K562 (cell line): Measurements from ENCODE around the gene SVOP. TPM values are rescaled to one million over a fixed set of nuclear protein-coding genes. Genes with fewer than 3 reads are reported as not detected.
"Not testable (repeated sequence)": the region's sequence is repeated elsewhere in the genome, so short reads cannot be mapped to it uniquely, and the experiment has no call there.

Experiments
- ATAC-seq: fragments of 200-7000 bp; cut with Tn5 transposase; 3 replicates; pipeline ENCODE4 v1.9.1; 2020; ENCODE audit warnings: moderate library complexity
- BruUV-seq: library from RNA; stranded (reverse); fragments of 400-500 nt; replicated peaks from 2 replicates; lab custom pipeline; 2021; lab: Mats Ljungman, UMichigan
- CTCF ChIA-PET: fragments of 300-600 bp; formaldehyde crosslinking; extraction: SDS; loops from one replicate; lab custom pipeline; 2021; ENCODE audit warnings: low intra/inter-chr PET ratio; lab: Yijun Ruan, JAX
- POLR2A ChIA-PET: fragments of 300-600, 350-650 bp; sonication (Branson Sonifier 250); formaldehyde crosslinking; extraction: SDS; loops from one replicate; lab custom pipeline; 2021; ENCODE audit warnings: antibody characterized with exemption, inconsistent platforms; lab: Yijun Ruan, JAX
- DNase-seq, 4 experiments: peaks; one replicate each; pipeline versions ENCODE4 v3.0.0 to v3.0.0-alpha.2; 2011 to 2018; ENCODE audit warnings: low spot score in 3 of 4, mixed read lengths in 3 of 4; ENCODE audit errors: extremely low read depth in 1 of 4
- FAIRE-seq: peaks from 2 replicates; lab custom pipeline; 2011; peaks lifted over from hg19 to GRCh38; lab: Jason Lieb, UNC
- H2AFZ ChIP-seq: 2 replicates; pipeline ENCODE4 v1.6.0; 2011; ENCODE audit warnings: low read depth, low read length, control low read depth, inconsistent platforms
- H3K27ac ChIP-seq: fragments of 200-600 bp; 3 replicates; pipeline ENCODE4 v1.8.0; 2011; ENCODE audit warnings: low read depth, mild to moderate bottlenecking, control low read depth, inconsistent platforms, low read length, moderate library complexity, mixed read lengths; ENCODE audit errors: extremely low read depth
- H3K27me3 ChIP-seq, 2 experiments: fragments of 300-600 bp in 1 of 2; 2 replicates in 1 of 2; 3 replicates in 1 of 2; pipeline versions ENCODE4 v1.6.0 to v1.8.0; 2011; ENCODE audit warnings: inconsistent platforms in 2 of 2, low read length in 2 of 2, mild to moderate bottlenecking in 1 of 2, mixed read lengths in 1 of 2, moderate library complexity in 1 of 2; ENCODE audit not compliant: control insufficient read depth in 2 of 2, insufficient read depth in 2 of 2
- H3K36me3 ChIP-seq: fragments of 300-600 bp; 3 replicates; pipeline ENCODE4 v1.8.0; 2011; ENCODE audit warnings: mild to moderate bottlenecking, low read length, inconsistent platforms; ENCODE audit not compliant: control insufficient read depth, insufficient read depth
- H3K4me1 ChIP-seq, 2 experiments: fragments of 200-600 bp in 1 of 2; replicated peaks in 1 of 2; 2 replicates in 1 of 2; 3 replicates in 1 of 2; pipeline versions ENCODE4 v1.5.1 to v1.8.0; 2011; ENCODE audit warnings: inconsistent platforms in 2 of 2, low read length in 2 of 2, mild to moderate bottlenecking in 1 of 2, mixed read lengths in 1 of 2, moderate library complexity in 1 of 2; ENCODE audit not compliant: control insufficient read depth in 2 of 2, insufficient read depth in 2 of 2
- H3K4me2 ChIP-seq: 2 replicates; pipeline ENCODE4 v1.6.1; 2011; ENCODE audit warnings: low read length, control low read depth, inconsistent platforms, mixed read lengths; ENCODE audit not compliant: insufficient read depth
- H3K4me3 ChIP-seq: fragments of 200-600 bp; sonication (generic), shearing (Covaris generic); 2 replicates; pipeline ENCODE4 v1.5.1; 2016; ENCODE audit warnings: control low read depth, inconsistent platforms
- H3K79me2 ChIP-seq: fragments of 200-600 bp; 3 replicates; pipeline ENCODE4 v1.8.0; 2011; ENCODE audit warnings: low read length, inconsistent platforms; ENCODE audit not compliant: control insufficient read depth, insufficient read depth
- H3K9ac ChIP-seq, 2 experiments: 2 replicates each; pipeline versions ENCODE4 v1.6.0 to v1.6.1; 2011; ENCODE audit warnings: low read depth in 2 of 2, low read length in 2 of 2, control low read depth in 1 of 2, inconsistent platforms in 1 of 2, mild to moderate bottlenecking in 1 of 2, mixed read lengths in 1 of 2; ENCODE audit not compliant: insufficient read depth in 1 of 2
- H3K9me1 ChIP-seq: one replicate; pipeline ENCODE4 v1.6.0; 2011; ENCODE audit warnings: inconsistent platforms, mild to moderate bottlenecking, low read length, moderate library complexity; ENCODE audit not compliant: control insufficient read depth, insufficient read depth
- H3K9me3 ChIP-seq: replicated peaks from 2 replicates; pipeline ENCODE4 v1.5.1; 2011; ENCODE audit warnings: low read depth, low read length, inconsistent platforms; ENCODE audit not compliant: control insufficient read depth, insufficient read depth
- H4K20me1 ChIP-seq: replicated peaks from 2 replicates; pipeline ENCODE4 v1.6.1; 2011; ENCODE audit warnings: low read length, inconsistent platforms, mixed read lengths; ENCODE audit not compliant: control insufficient read depth, insufficient read depth
- ADNP ChIP-seq: fragments of 200-800 bp; sonication (Bioruptor generic); IDR thresholded peaks from 2 replicates; pipeline ENCODE4 v1.6.1; 2016; ENCODE audit warnings: missing genetic modification characterization, missing compliant biosample characterization
- ATF7 ChIP-seq: fragments of 450-650 bp; IDR thresholded peaks from 2 replicates; pipeline ENCODE4 v1.7.1; 2014; ENCODE audit warnings: mild to moderate bottlenecking, moderate library complexity
- FOSL1 ChIP-seq: fragments of 200-800 bp; sonication (Bioruptor generic); conservative IDR thresholded peaks from 2 replicates; pipeline ENCODE4 v1.6.1; 2016; ENCODE audit warnings: missing genetic modification characterization, missing compliant biosample characterization
- JUN ChIP-seq, 2 experiments: sonication (generic) in 1 of 2; formaldehyde crosslinking in 1 of 2; IDR thresholded peaks; 2 replicates each; pipeline versions ENCODE4 v1.6.1 to v1.8.0; 2012 to 2022; ENCODE audit warnings: borderline replicate concordance in 2 of 2, mild to moderate bottlenecking in 2 of 2, improper control_type of control experiment in 1 of 2, low read depth in 1 of 2, low read length in 1 of 2, missing genetic modification reagents in 1 of 2
- KLF1 ChIP-seq: fragments of 450-650 bp; IDR thresholded peaks from 2 replicates; pipeline ENCODE4 v1.6.1; 2016; ENCODE audit warnings: missing genetic modification characterization, missing compliant biosample characterization
- POLR3A ChIP-seq: IDR thresholded peaks from 2 replicates; pipeline ENCODE4 v1.6.1; 2011; ENCODE audit warnings: borderline replicate concordance, mild to moderate bottlenecking, moderate library complexity; ENCODE audit not compliant: insufficient read length, insufficient read depth; ENCODE audit errors: extremely low read depth
- SP1 ChIP-seq: sonication (generic); formaldehyde crosslinking; IDR thresholded peaks from 2 replicates; pipeline ENCODE4 v1.8.1; 2022; ENCODE audit warnings: mild to moderate bottlenecking, missing genetic modification reagents
- SRF ChIP-seq, 2 experiments: fragments of 250-450, 450-650 bp in 1 of 2; sonication (Bioruptor Pico) in 1 of 2; sonication (generic) in 1 of 2; formaldehyde crosslinking; IDR thresholded peaks; 2 replicates each; pipeline versions ENCODE4 v1.5.0 to v1.5.1; 2020 to 2022; ENCODE audit warnings: mild to moderate bottlenecking in 1 of 2, missing genetic modification reagents in 1 of 2
- VEZF1 ChIP-seq: fragments of 200-800 bp; sonication (Bioruptor generic); IDR thresholded peaks from 2 replicates; pipeline ENCODE4 v1.6.1; 2017; ENCODE audit warnings: missing genetic modification characterization, missing compliant biosample characterization
- ZNF175 ChIP-seq: fragments of 200-800 bp; sonication (Bioruptor generic); IDR thresholded peaks from 2 replicates; pipeline ENCODE4 v1.6.1; 2016; ENCODE audit warnings: low read depth, mild to moderate bottlenecking, missing genetic modification characterization, missing compliant biosample characterization
- ZNF318 ChIP-seq, 2 experiments: fragments of 450-650 bp; IDR thresholded peaks; 2 replicates each; pipeline ENCODE4 v1.6.1; 2016; ENCODE audit warnings: mild to moderate bottlenecking in 2 of 2, borderline replicate concordance in 1 of 2, low read depth in 1 of 2, moderate library complexity in 1 of 2
- WGBS: fragments of 100-300 bp; shearing (Covaris generic); methylation state at CpG from one replicate; pipeline ENCODE4 v1.1.6; 2016; ENCODE audit warnings: low coverage, mixed read lengths; ENCODE audit not compliant: insufficient coverage; ENCODE audit errors: missing lambda C conversion rate; 5-methylcytosine and 5-hydroxymethylcytosine counted together
- in situ Hi-C: fragments of 300-500 bp; cut with MboI; formaldehyde crosslinking; loops from 4 replicates; pipeline ENCODE4 v1.15.0; 2018; ENCODE audit warnings: inconsistent platforms, mixed read lengths
- intact Hi-C: fragments of 100-400 bp; cut with micrococcal nuclease; formaldehyde crosslinking; loops from 2 replicates; pipeline ENCODE4 v1.14.2; 2022
- polyA plus RNA-seq, 8 experiments: library from polyadenylated mRNA; depleted of rRNA in 4 of 8; stranded (reverse) in 5 of 8; unstranded in 3 of 8; fragments of >200 nt; fragmentation: Nextera tagmentation in 2 of 8; fragmentation: Illumina TruSeq in 1 of 8; extraction: Ambion mirVana in 2 of 8; extraction: Trizol in 1 of 8; gene quantifications; 2 replicates each; pipeline versions ENCODE4 v1.2.1 to v1.2.3, GENCODE V29; 2011 to 2014; ENCODE audit warnings: inconsistent platforms in 1 of 8, missing spikeins in 1 of 8
- total RNA-seq, 7 experiments: library from RNA; depleted of rRNA in 6 of 7; stranded (reverse); fragments of >200 nt in 6 of 7; fragmentation: Illumina TruSeq in 2 of 7; extraction: Trizol in 2 of 7; gene quantifications; 2 replicates each; pipeline versions ENCODE4 v1.2.1 to v1.2.3, GENCODE V29; 2011 to 2021; ENCODE audit warnings: low replicate concordance in 1 of 7

Gene SVOP
- total and polyA plus RNA-seq, 9 of the 15 experiments (the other 6 are each of a cell fraction or from before 2014, with no cell fraction given) = 0.01 to 0.09 (median 0.06) TPM; not detected in 1

- POLR2A ChIA-PET = interaction anchor here (0.6 to 1.7 kb wide), 2 partner anchors 9 to 14 kb away, joined by 4 to 5 read pairs; partner anchors contain the start of gene SSH1
- WGBS = 25% methylated on average over 10 of the region's 10 CpGs
- TF ChIP-seq ZNF318 (IDR thresholded peaks at IDR 0.05; ENCODE audit: borderline replicate concordance in 1 of 2, low read depth in 1 of 2) = 0 out of 4 replicates have a peak, but pooled peaks of 1 of the 2 experiments have one; percentile 20
- peak; percentile 94 for TF ChIP-seq ATF7
- TF ChIP-seq SP1 (CRISPR knock-in tag) = 0 out of 2 replicates have a peak, but pooled peaks have one; percentile 8
- 0 out of 2 replicates have a peak, but pooled peaks have one; percentile 22 for TF ChIP-seq VEZF1
- 0 out of 2 replicates have a peak, but pooled peaks have one; percentile 40 for TF ChIP-seq KLF1
- peak; percentile 92 for TF ChIP-seq ADNP (tag)
- TF ChIP-seq POLR3A = peak; percentile 36
- TF ChIP-seq FOSL1 (tag) = peak; percentile 56
- peak in 1 of 2 experiments; percentile 92; a peak in 2 of 4 replicates for TF ChIP-seq SRF (CRISPR knock-in tag; IDR thresholded peaks at IDR 0.05)
- TF ChIP-seq ZNF175 (CRISPR knock-in tag) = peak; percentile 65; the same call in 1 of the 2 replicates
- TF ChIP-seq JUN (IDR thresholded peaks at IDR 0.05; ENCODE audit: borderline replicate concordance, low read depth, low read length) = peak; percentile 72
- not testable (repeated sequence) for TF ChIP-seq JUN (CRISPR knock-in tag; IDR thresholded peaks at IDR 0.05; ENCODE audit: borderline replicate concordance)
Observed at GRCh38 chr12:108866083-108866482, 154.8 kb downstream of the SVOP start.

More at GRCh38 chr12:108866083-108866482, 154.8 kb downstream of the SVOP start:
- H3K4me1 ChIP-seq, H3K27me3 ChIP-seq, CTCF ChIA-PET, H2AFZ ChIP-seq, H3K9me1 ChIP-seq, H3K36me3 ChIP-seq, in situ Hi-C loops, H3K4me2 ChIP-seq, H3K79me2 ChIP-seq, FAIRE-seq, H4K20me1 ChIP-seq, H3K4me3 ChIP-seq, H3K27ac ChIP-seq, intact Hi-C loops, H3K9ac ChIP-seq, BruUV-seq, H3K9me3 ChIP-seq: not testable (repeated sequence)
- peak in 1 of 4 experiments; percentile 34 for DNase-seq
- ATAC-seq = peak; percentile 75
